ENCODE measurements around the gene SLC25A6. TPM values are rescaled to one million over a fixed set of nuclear protein-coding genes. Genes with fewer than 3 reads are reported as not detected.

SLC25A6 gene
- total RNA-seq, 1 experiment from 2014 or later = 455 TPM

DNA sequence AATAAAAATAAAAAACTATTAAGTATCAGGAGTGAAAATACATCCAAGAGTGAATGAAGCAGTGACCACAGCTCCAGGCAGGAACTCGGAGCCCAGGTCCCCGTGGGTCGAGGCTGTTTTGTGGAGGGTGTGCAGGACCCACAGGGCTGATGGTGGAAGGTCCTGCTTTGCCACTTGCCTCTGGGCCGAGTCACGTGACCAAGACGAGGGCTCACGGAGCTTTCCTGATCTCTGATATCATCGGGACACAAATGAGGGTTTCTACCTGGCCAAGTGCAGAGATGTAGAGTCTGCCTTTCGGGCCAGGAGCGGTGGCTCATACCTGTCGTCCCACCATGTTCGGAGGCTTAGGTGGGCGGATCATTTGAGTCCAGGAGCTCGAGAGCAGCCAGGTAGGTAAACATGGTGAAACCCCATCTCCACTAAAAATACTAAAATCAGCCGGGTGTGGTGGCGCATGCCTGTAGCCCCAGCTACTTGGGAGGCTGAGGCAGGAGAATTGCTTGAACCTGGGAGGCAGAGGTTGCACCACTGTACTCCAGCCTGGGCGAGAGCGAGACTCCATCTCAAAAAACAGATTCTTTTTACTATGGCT is 7.2 kb downstream of the SLC25A6 start:
- BruUV-seq (replicated peaks) = no TSS peak
- Mint-ChIP-seq H3K9me3 (ENCODE audit: unreplicated experiment) (no peaks in the 10 kb centered on the region), H3K4me3 (ENCODE audit: unreplicated experiment) (no peak overlapping the region), H3K27me3 (ENCODE audit: insufficient read depth, unreplicated experiment) (no peaks in the 10 kb centered on the region), H3K27ac (ENCODE audit: unreplicated experiment) (peak overlapping the region; percentile 45), H3K36me3 (ENCODE audit: insufficient read depth, unreplicated experiment) (peaks cover 96% of the 10 kb centered on the region), H3K4me1 (ENCODE audit: low read depth, unreplicated experiment) (no peaks in the 10 kb centered on the region)
- POLR2A ChIA-PET = no interaction called here
- Histone ChIP-seq H3K4me3 (ENCODE audit: low read depth, low read length) (no peak overlapping the region), H3K27me3 (replicated peaks; ENCODE audit: control insufficient read depth, insufficient read depth, low read length) (no peaks in the 10 kb centered on the region), H3K9me3 (no peaks in the 10 kb centered on the region), H3K4me1 (no peaks in the 10 kb centered on the region), H3K36me3 (ENCODE audit: control insufficient read depth, insufficient read depth, low read length) (peaks cover 13% of the 10 kb centered on the region)
- DNase-seq = peak in 1 of 2 experiments; percentile 38
- TF ChIP-seq, protein P1, sequence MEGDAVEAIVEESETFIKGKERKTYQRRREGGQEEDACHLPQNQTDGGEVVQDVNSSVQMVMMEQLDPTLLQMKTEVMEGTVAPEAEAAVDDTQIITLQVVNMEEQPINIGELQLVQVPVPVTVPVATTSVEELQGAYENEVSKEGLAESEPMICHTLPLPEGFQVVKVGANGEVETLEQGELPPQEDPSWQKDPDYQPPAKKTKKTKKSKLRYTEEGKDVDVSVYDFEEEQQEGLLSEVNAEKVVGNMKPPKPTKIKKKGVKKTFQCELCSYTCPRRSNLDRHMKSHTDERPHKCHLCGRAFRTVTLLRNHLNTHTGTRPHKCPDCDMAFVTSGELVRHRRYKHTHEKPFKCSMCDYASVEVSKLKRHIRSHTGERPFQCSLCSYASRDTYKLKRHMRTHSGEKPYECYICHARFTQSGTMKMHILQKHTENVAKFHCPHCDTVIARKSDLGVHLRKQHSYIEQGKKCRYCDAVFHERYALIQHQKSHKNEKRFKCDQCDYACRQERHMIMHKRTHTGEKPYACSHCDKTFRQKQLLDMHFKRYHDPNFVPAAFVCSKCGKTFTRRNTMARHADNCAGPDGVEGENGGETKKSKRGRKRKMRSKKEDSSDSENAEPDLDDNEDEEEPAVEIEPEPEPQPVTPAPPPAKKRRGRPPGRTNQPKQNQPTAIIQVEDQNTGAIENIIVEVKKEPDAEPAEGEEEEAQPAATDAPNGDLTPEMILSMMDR (IDR thresholded peaks at IDR 0.05; ENCODE audit: insufficient read depth in 1 of 2, low read depth in 1 of 2, low read length in 1 of 2, severe bottlenecking in 1 of 2, unreplicated experiment in 1 of 2) = no peak
- CTCF ChIA-PET = no interaction called here
- intact Hi-C loops (cut with micrococcal nuclease; ENCODE audit: unreplicated experiment) = no loop called here

DNA sequence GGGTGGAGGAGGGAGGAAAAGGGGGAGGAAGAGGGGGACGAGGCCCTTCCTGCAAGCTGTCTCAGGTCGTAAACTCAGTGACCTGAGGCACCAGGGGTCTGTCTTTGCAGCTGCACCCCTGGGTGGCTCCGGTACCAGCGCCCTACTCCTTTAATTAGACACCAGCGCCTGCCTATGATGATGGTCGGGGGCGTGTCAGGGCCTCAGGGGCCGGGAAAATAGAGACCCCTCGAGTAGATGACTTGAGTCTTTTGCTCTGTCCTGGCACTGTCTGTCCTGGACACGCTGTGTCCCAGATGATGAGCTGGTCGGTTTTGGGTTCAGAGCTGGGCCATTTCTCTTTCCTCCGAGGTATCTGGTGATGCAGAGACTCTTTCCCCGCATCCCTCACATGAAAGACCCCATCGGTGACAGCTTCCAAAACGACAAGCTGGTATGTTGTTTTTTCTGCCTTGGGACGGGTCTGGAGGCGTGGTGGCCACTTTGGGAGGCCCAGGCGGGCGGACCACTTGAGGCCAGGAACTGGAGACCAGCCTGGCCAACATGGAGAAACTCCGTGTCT is 11.2 kb downstream of the SLC25A6 start:
- peak overlapping the region; percentile 83 for H3K27ac Mint-ChIP-seq (ENCODE audit: unreplicated experiment)
- BruUV-seq (replicated peaks) = no TSS peak
- ChIA-PET CTCF (no interaction called here), POLR2A (no interaction called here)
- intact Hi-C loops (cut with micrococcal nuclease; ENCODE audit: unreplicated experiment) = no loop called here
- no peak overlapping the region for H3K4me3 ChIP-seq (ENCODE audit: low read depth, low read length)
- TF ChIP-seq, protein P1 (IDR thresholded peaks at IDR 0.05; ENCODE audit: insufficient read depth in 1 of 2, low read depth in 1 of 2, low read length in 1 of 2, severe bottlenecking in 1 of 2, unreplicated experiment in 1 of 2) = no peak
- no peaks in the 10 kb centered on the region for H3K9me3 Mint-ChIP-seq (ENCODE audit: unreplicated experiment)
- no peaks in the 10 kb centered on the region for H3K4me1 Mint-ChIP-seq (ENCODE audit: low read depth, unreplicated experiment)
- H3K27me3 Mint-ChIP-seq (ENCODE audit: insufficient read depth, unreplicated experiment) = no peaks in the 10 kb centered on the region
- no peaks in the 10 kb centered on the region for H3K9me3 ChIP-seq
- H3K4me3 Mint-ChIP-seq (ENCODE audit: unreplicated experiment) = peak overlapping the region; percentile 11
- no peaks in the 10 kb centered on the region for H3K4me1 ChIP-seq
- 0 out of 2 replicates have a peak, but pooled peaks cover 3% of the 10 kb centered on the region for H3K36me3 ChIP-seq (ENCODE audit: control insufficient read depth, insufficient read depth, low read length)
- DNase-seq = peak in 1 of 2 experiments; percentile 53
- no peaks in the 10 kb centered on the region for H3K27me3 ChIP-seq (replicated peaks; ENCODE audit: control insufficient read depth, insufficient read depth, low read length)
- H3K36me3 Mint-ChIP-seq (ENCODE audit: insufficient read depth, unreplicated experiment) = peaks cover 79% of the 10 kb centered on the region

DNA sequence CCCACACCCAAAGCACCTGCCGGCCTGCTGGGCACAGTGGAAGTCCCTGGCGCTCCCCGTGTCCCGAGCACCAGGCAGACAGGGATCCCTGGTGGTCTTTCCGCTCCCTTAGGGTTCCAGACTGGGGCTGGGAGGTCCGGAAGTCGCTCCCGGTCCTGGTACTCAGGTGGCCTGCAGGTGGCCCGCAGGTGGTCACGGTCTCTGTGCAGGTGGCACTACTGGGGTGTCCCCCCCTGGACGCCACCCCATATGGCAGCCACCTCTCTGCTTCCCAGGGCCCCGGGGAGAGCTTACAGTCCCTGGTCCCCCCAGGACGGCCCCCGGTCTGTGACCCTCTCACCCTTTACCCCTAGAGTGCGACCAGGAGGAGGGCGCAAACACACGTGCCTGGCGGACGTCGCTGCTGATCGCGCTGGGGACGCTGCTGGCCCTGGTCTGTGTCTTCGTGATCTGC is 13.6 kb downstream of the SLC25A6 start:
- Histone ChIP-seq H3K27me3 (replicated peaks; ENCODE audit: control insufficient read depth, insufficient read depth, low read length) (no peaks in the 10 kb centered on the region), H3K4me1 (no peaks in the 10 kb centered on the region), H3K4me3 (ENCODE audit: low read depth, low read length) (no peak overlapping the region), H3K9me3 (no peaks in the 10 kb centered on the region), H3K36me3 (ENCODE audit: control insufficient read depth, insufficient read depth, low read length) (no peaks in the 10 kb centered on the region)
- H3K27ac Mint-ChIP-seq (ENCODE audit: unreplicated experiment) = peak overlapping the region; percentile 33
- TF ChIP-seq, protein P1 (IDR thresholded peaks at IDR 0.05; ENCODE audit: insufficient read depth in 1 of 2, low read depth in 1 of 2, low read length in 1 of 2, severe bottlenecking in 1 of 2, unreplicated experiment in 1 of 2) = no peak
- CTCF ChIA-PET = no interaction called here
- intact Hi-C loops (cut with micrococcal nuclease; ENCODE audit: unreplicated experiment) = no loop called here
- peak in 1 of 2 experiments; percentile 36 for DNase-seq
- BruUV-seq (replicated peaks) = no TSS peak
- no peaks in the 10 kb centered on the region for H3K4me1 Mint-ChIP-seq (ENCODE audit: low read depth, unreplicated experiment)
- H3K4me3 Mint-ChIP-seq (ENCODE audit: unreplicated experiment) = no peak overlapping the region
- H3K27me3 Mint-ChIP-seq (ENCODE audit: insufficient read depth, unreplicated experiment) = no peaks in the 10 kb centered on the region
- H3K36me3 Mint-ChIP-seq (ENCODE audit: insufficient read depth, unreplicated experiment) = peaks cover 56% of the 10 kb centered on the region
- POLR2A ChIA-PET = no interaction called here
- H3K9me3 Mint-ChIP-seq (ENCODE audit: unreplicated experiment) = no peaks in the 10 kb centered on the region
